H9 (cell line): ENCODE measurements around the gene CRISPLD2. TPM values are rescaled to one million over a fixed set of nuclear protein-coding genes. Genes with fewer than 3 reads are reported as not detected.

ENCODE experiments used
- DNase-seq: peaks from one replicate; pipeline ENCODE4 v3.0.0-alpha.2; 2017
- H2AFZ ChIP-seq: one replicate; pipeline ENCODE4 v1.6.1; 2013; ENCODE audit warnings: mild to moderate bottlenecking, low read length, control low read depth, moderate library complexity
- H2AK5ac ChIP-seq: 2 replicates; pipeline ENCODE4 v1.6.1; 2013; ENCODE audit warnings: low read length, control low read depth, mixed read lengths; ENCODE audit not compliant: insufficient read length
- H2BK120ac ChIP-seq: one replicate; pipeline ENCODE4 v1.6.1; 2013; ENCODE audit warnings: low read depth, mild to moderate bottlenecking, low read length, control low read depth, inconsistent platforms; ENCODE audit not compliant: poor library complexity, severe bottlenecking
- H2BK12ac ChIP-seq: 2 replicates; pipeline ENCODE4 v1.6.1; 2013; ENCODE audit warnings: low read length, control low read depth, mixed read lengths, low read depth; ENCODE audit not compliant: insufficient read length
- H2BK15ac ChIP-seq: 2 replicates; pipeline ENCODE4 v1.6.1; 2013; ENCODE audit warnings: low read depth, low read length, control low read depth
- H2BK20ac ChIP-seq: one replicate; pipeline ENCODE4 v1.6.1; 2013; ENCODE audit warnings: low read depth, mild to moderate bottlenecking, low read length, control low read depth, inconsistent platforms; ENCODE audit not compliant: poor library complexity, severe bottlenecking
- H2BK5ac ChIP-seq: 2 replicates; pipeline ENCODE4 v1.6.1; 2013; ENCODE audit warnings: low read length, control low read depth, mixed read lengths; ENCODE audit not compliant: insufficient read length
- H3K14ac ChIP-seq: 2 replicates; pipeline ENCODE4 v1.6.1; 2013; ENCODE audit warnings: low read length, control low read depth; ENCODE audit not compliant: insufficient read depth
- H3K18ac ChIP-seq: 2 replicates; pipeline ENCODE4 v1.6.1; 2013; ENCODE audit warnings: low read depth, mild to moderate bottlenecking, mixed read lengths, low read length, control low read depth; ENCODE audit not compliant: insufficient read length
- H3K23ac ChIP-seq: 2 replicates; pipeline ENCODE4 v1.6.1; 2013; ENCODE audit warnings: low read length, control low read depth, mixed read lengths, low read depth; ENCODE audit not compliant: insufficient read length
- H3K23me2 ChIP-seq: 2 replicates; pipeline ENCODE4 v1.6.1; 2013; ENCODE audit warnings: low read depth, mild to moderate bottlenecking, mixed read lengths, low read length, control low read depth; ENCODE audit not compliant: insufficient read length, poor library complexity, severe bottlenecking
- H3K27ac ChIP-seq: 2 replicates; pipeline ENCODE4 v1.5.1; 2013; ENCODE audit warnings: low read length, control low read depth, mixed read lengths, low read depth; ENCODE audit not compliant: insufficient read length
- H3K27me3 ChIP-seq: 2 replicates; pipeline ENCODE4 v1.6.1; 2013; ENCODE audit warnings: low read length, control low read depth, inconsistent platforms; ENCODE audit not compliant: insufficient read depth
- H3K4ac ChIP-seq: 2 replicates; pipeline ENCODE4 v1.6.1; 2013; ENCODE audit warnings: low read depth, mild to moderate bottlenecking, control low read depth, inconsistent platforms, low read length, moderate library complexity
- H3K4me1 ChIP-seq: 2 replicates; pipeline ENCODE4 v1.6.1; 2013; ENCODE audit warnings: low read length, control low read depth, inconsistent platforms; ENCODE audit not compliant: insufficient read depth
- H3K4me2 ChIP-seq: 2 replicates; pipeline ENCODE4 v1.6.1; 2013; ENCODE audit warnings: low read length, control low read depth, mixed read lengths; ENCODE audit not compliant: insufficient read length, insufficient read depth
- H3K56ac ChIP-seq: 2 replicates; pipeline ENCODE4 v1.6.1; 2013; ENCODE audit warnings: low read depth, mild to moderate bottlenecking, mixed read lengths, low read length, control low read depth; ENCODE audit not compliant: insufficient read length
- H3K79me1 ChIP-seq: 2 replicates; pipeline ENCODE4 v1.6.1; 2013; ENCODE audit warnings: low read depth, mild to moderate bottlenecking, moderate library complexity, low read length, control low read depth, inconsistent platforms; ENCODE audit not compliant: insufficient read depth, poor library complexity, severe bottlenecking
- H3K79me2 ChIP-seq: 2 replicates; pipeline ENCODE4 v1.6.1; 2013; ENCODE audit warnings: low read length, control low read depth, inconsistent platforms; ENCODE audit not compliant: insufficient read depth
- H3K9ac ChIP-seq: 2 replicates; pipeline ENCODE4 v1.6.1; 2013; ENCODE audit warnings: low read length, control low read depth, mixed read lengths; ENCODE audit not compliant: insufficient read length; ENCODE audit errors: extremely low read depth
- H3K9me3 ChIP-seq: one replicate; pipeline ENCODE4 v1.6.1; 2013; ENCODE audit warnings: low read depth, low read length, inconsistent platforms; ENCODE audit not compliant: control insufficient read depth
- H3T11ph ChIP-seq: one replicate; pipeline ENCODE4 v1.6.1; 2013; ENCODE audit warnings: mild to moderate bottlenecking, low read length, control low read depth, inconsistent platforms
- H4K20me1 ChIP-seq: one replicate; pipeline ENCODE4 v1.6.1; 2013; ENCODE audit not compliant: control insufficient read depth, insufficient read length, insufficient read depth
- H4K5ac ChIP-seq: 2 replicates; pipeline ENCODE4 v1.6.1; 2013; ENCODE audit warnings: low read depth, mild to moderate bottlenecking, mixed read lengths, low read length, control low read depth; ENCODE audit not compliant: insufficient read length
- H4K8ac ChIP-seq: replicated peaks from 2 replicates; pipeline ENCODE4 v1.6.1; 2013; ENCODE audit warnings: low read length, control low read depth, mixed read lengths, low read depth; ENCODE audit not compliant: insufficient read length
- H4K91ac ChIP-seq: 2 replicates; pipeline ENCODE4 v1.6.1; 2013; ENCODE audit warnings: low read depth, mild to moderate bottlenecking, moderate library complexity, mixed read lengths, low read length, control low read depth; ENCODE audit not compliant: insufficient read length
- H3K27ac Mint-ChIP-seq, 3 experiments: 2 replicates in 2 of 3; 3 replicates in 1 of 3; pipeline ENCODE4 v1.8.0; 2020 to 2021; ENCODE audit warnings: mixed read lengths in 3 of 3, mild to moderate bottlenecking in 1 of 3, moderate library complexity in 1 of 3
- H3K27me3 Mint-ChIP-seq: 2 replicates; pipeline ENCODE4 v1.8.0; 2021; ENCODE audit warnings: low read depth, mild to moderate bottlenecking, moderate library complexity, mixed read lengths
- H3K36me3 Mint-ChIP-seq, 3 experiments: 2 replicates in 2 of 3; 3 replicates in 1 of 3; pipeline ENCODE4 v1.8.0; 2020 to 2021; ENCODE audit warnings: low read depth in 3 of 3, mixed read lengths in 3 of 3; ENCODE audit not compliant: insufficient read depth in 1 of 3
- H3K4me1 Mint-ChIP-seq, 2 experiments: 2 replicates each; pipeline ENCODE4 v1.8.0; 2020; ENCODE audit warnings: mixed read lengths in 2 of 2
- H3K4me3 Mint-ChIP-seq, 2 experiments: 2 replicates in 1 of 2; 3 replicates in 1 of 2; pipeline ENCODE4 v1.8.0; 2020 to 2021; ENCODE audit warnings: mild to moderate bottlenecking in 2 of 2, mixed read lengths in 2 of 2, moderate library complexity in 1 of 2
- H3K9me3 Mint-ChIP-seq, 2 experiments: 2 replicates in 1 of 2; 3 replicates in 1 of 2; pipeline ENCODE4 v1.8.0; 2020; ENCODE audit warnings: mild to moderate bottlenecking in 2 of 2, mixed read lengths in 2 of 2, moderate library complexity in 1 of 2
- WGBS: extraction: QIAGEN DNeasy Blood & Tissue Kit; methylation state at CpG from one replicate; pipeline ENCODE4 v1.1.7; 2013; ENCODE audit warnings: missing lambda C conversion rate, low lambda C conversion rate, mixed read lengths; ENCODE audit not compliant: insufficient read length; ENCODE audit errors: extremely low coverage; 5-methylcytosine and 5-hydroxymethylcytosine counted together
- total RNA-seq: library from RNA; stranded (reverse); gene quantifications from 2 replicates; pipeline ENCODE4 v1.2.1, GENCODE V29; 2021
- TF ChIP-seq, protein P1 (sequence below): fragments of 200-600 bp; sonication (generic); conservative IDR thresholded peaks from 3 replicates; pipeline ENCODE4 v1.8.0; 2021; ENCODE audit warnings: antibody characterized with exemption, mild to moderate bottlenecking

CRISPLD2 gene
- total RNA-seq, 1 experiment from 2014 or later = 2.3 TPM

DNA sequence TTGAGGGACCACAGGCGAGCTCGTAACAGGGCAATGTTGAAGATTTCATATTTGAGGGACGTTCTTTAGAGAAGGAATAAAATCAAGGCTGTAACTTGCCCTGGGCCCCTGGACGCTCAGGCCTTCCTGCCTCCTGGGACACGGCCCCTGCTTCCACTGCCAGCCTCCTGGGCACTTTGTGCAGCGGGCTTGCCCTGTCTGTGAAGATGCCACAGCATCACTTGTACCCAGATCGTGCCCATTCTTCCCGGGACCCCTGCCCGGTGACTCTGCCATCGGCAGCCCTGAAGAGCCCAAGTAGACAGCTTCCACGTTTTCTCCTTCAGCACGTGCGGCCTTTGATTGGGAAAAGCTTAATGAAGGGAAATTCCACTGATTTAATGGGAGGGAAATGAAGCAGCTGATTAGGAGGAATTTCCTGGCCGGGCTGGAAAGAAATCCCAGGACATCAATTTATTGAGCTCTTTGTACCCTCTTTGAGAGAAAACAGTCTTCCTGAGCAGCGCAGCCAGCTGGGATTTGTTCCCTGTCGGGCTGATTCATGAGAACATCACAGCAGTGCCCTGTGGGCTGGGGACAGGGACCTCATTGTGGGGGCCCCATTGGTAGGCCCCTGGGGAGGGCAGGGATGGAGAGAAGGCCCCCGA is 71.5 kb downstream of the CRISPLD2 start:
- no peak overlapping the region for H3K27ac ChIP-seq
- Mint-ChIP-seq H3K27me3 (no peaks in the 10 kb centered on the region), H3K27ac (peak overlapping the region in 1 of 3 experiments; percentile 36; a peak in 1 of 7 replicates), H3K9me3 (no peaks in the 10 kb centered on the region), H3K4me3 (no peak overlapping the region), H3K4me1 (peaks cover 11 to 14% of the 10 kb centered on the region in 2 experiments), H3K36me3 (no peaks in the 10 kb centered on the region; a peak in 1 of 7 replicates)
- no peak overlapping the region for H2BK15ac ChIP-seq
- no peak overlapping the region for H2BK5ac ChIP-seq
- H3K23ac ChIP-seq = no peak overlapping the region
- no peaks in the 10 kb centered on the region for H3K9me3 ChIP-seq
- peaks cover 6% of the 10 kb centered on the region for H3K4me1 ChIP-seq
- H3K4ac ChIP-seq = no peak overlapping the region
- no peak overlapping the region for H3T11ph ChIP-seq
- no peak overlapping the region for H4K8ac ChIP-seq
- no peak for DNase-seq
- no peak overlapping the region for H3K9ac ChIP-seq
- no peaks in the 10 kb centered on the region for H4K20me1 ChIP-seq
- WGBS = no CpG with 5 or more reads among the region's 17 CpGs
- H2AK5ac ChIP-seq = no peak overlapping the region
- no peak overlapping the region for H3K14ac ChIP-seq
- H2BK20ac ChIP-seq = no peak overlapping the region
- no peaks in the 10 kb centered on the region for H3K79me2 ChIP-seq
- H2BK12ac ChIP-seq = no peak overlapping the region
- H3K27me3 ChIP-seq = no peaks in the 10 kb centered on the region
- H2AFZ ChIP-seq = no peak overlapping the region
- TF ChIP-seq, protein P1, sequence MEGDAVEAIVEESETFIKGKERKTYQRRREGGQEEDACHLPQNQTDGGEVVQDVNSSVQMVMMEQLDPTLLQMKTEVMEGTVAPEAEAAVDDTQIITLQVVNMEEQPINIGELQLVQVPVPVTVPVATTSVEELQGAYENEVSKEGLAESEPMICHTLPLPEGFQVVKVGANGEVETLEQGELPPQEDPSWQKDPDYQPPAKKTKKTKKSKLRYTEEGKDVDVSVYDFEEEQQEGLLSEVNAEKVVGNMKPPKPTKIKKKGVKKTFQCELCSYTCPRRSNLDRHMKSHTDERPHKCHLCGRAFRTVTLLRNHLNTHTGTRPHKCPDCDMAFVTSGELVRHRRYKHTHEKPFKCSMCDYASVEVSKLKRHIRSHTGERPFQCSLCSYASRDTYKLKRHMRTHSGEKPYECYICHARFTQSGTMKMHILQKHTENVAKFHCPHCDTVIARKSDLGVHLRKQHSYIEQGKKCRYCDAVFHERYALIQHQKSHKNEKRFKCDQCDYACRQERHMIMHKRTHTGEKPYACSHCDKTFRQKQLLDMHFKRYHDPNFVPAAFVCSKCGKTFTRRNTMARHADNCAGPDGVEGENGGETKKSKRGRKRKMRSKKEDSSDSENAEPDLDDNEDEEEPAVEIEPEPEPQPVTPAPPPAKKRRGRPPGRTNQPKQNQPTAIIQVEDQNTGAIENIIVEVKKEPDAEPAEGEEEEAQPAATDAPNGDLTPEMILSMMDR = no peak
- no peak overlapping the region for H4K5ac ChIP-seq
- no peak overlapping the region for H2BK120ac ChIP-seq
- no peak overlapping the region for H3K18ac ChIP-seq
- H4K91ac ChIP-seq = no peak overlapping the region
- no peaks in the 10 kb centered on the region for H3K79me1 ChIP-seq
- H3K56ac ChIP-seq = no peak overlapping the region
- H3K4me2 ChIP-seq = no peak overlapping the region
- H3K23me2 ChIP-seq = no peaks in the 10 kb centered on the region
